HFFc6 (cell line): ENCODE data around the gene GALC. TPM values are rescaled to one million over a fixed set of nuclear protein-coding genes. Genes with fewer than 3 reads are reported as not detected.

Experiments used
- total RNA-seq, 6 experiments: library from RNA; stranded (reverse); fragmentation: NEBNext Ultra II Directional; extraction: Animal tissue kit (Norgen Biotek cat#: 25700); gene quantifications; 2 replicates in 1 of 6; 3 replicates in 5 of 6; pipeline ENCODE4 v1.2.3, GENCODE V29; 2021

The GALC gene
- total RNA-seq, 6 experiments from 2014 or later, result 9.3 to 11.8 (median 10.8) TPM

Other genes starting within 250 kb of the GALC start
- under 1 TPM in 5 of 6 experiments, not detected in 1; 0.07 to 0.34 (median 0.20) TPM for gene GPR65, start 12.0 kb upstream of the GALC start, total RNA-seq